DND-41 (cell line): ENCODE results near the gene MXD3.

ENCODE experiments used
- EZH2 ChIP-seq: IDR thresholded peaks from 3 replicates; pipeline ENCODE4 v1.6.1; 2012; ENCODE audit warnings: borderline replicate concordance, low read depth, mild to moderate bottlenecking, moderate library complexity, low read length, inconsistent platforms; ENCODE audit not compliant: severe bottlenecking
- TF ChIP-seq, protein P1 (sequence below): IDR thresholded peaks from 2 replicates; pipeline ENCODE4 v1.5.1; 2012; ENCODE audit warnings: borderline replicate concordance, low read length, moderate library complexity, mild to moderate bottlenecking; ENCODE audit not compliant: poor library complexity, severe bottlenecking; ENCODE audit errors: extremely low read depth

- TF ChIP-seq, protein P1, sequence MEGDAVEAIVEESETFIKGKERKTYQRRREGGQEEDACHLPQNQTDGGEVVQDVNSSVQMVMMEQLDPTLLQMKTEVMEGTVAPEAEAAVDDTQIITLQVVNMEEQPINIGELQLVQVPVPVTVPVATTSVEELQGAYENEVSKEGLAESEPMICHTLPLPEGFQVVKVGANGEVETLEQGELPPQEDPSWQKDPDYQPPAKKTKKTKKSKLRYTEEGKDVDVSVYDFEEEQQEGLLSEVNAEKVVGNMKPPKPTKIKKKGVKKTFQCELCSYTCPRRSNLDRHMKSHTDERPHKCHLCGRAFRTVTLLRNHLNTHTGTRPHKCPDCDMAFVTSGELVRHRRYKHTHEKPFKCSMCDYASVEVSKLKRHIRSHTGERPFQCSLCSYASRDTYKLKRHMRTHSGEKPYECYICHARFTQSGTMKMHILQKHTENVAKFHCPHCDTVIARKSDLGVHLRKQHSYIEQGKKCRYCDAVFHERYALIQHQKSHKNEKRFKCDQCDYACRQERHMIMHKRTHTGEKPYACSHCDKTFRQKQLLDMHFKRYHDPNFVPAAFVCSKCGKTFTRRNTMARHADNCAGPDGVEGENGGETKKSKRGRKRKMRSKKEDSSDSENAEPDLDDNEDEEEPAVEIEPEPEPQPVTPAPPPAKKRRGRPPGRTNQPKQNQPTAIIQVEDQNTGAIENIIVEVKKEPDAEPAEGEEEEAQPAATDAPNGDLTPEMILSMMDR: no peak
- TF ChIP-seq EZH2: no peak
Measured at GRCh38 chr5:177314376-177315342, 3.0 kb upstream of the MXD3 start.
